ENCODE data around the gene SNRK.

SNRK gene, protein sequence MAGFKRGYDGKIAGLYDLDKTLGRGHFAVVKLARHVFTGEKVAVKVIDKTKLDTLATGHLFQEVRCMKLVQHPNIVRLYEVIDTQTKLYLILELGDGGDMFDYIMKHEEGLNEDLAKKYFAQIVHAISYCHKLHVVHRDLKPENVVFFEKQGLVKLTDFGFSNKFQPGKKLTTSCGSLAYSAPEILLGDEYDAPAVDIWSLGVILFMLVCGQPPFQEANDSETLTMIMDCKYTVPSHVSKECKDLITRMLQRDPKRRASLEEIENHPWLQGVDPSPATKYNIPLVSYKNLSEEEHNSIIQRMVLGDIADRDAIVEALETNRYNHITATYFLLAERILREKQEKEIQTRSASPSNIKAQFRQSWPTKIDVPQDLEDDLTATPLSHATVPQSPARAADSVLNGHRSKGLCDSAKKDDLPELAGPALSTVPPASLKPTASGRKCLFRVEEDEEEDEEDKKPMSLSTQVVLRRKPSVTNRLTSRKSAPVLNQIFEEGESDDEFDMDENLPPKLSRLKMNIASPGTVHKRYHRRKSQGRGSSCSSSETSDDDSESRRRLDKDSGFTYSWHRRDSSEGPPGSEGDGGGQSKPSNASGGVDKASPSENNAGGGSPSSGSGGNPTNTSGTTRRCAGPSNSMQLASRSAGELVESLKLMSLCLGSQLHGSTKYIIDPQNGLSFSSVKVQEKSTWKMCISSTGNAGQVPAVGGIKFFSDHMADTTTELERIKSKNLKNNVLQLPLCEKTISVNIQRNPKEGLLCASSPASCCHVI

GRCh38 chr3:43286115-43286840 is at the start of gene SNRK:
Gene SNRK (plus strand): TSS chr3:43286540. CDS start chr3:43303204, 16,664 bp downstream.
- H3K4me3 Mint-ChIP-seq, result peak within 1 kb of the TSS; percentile 90
- peaks cover 52% of the 10 kb centered on the region for H3K4me1 Mint-ChIP-seq
- ATAC-seq, result peak; percentile 96
- H3K9me3 Mint-ChIP-seq, result no peaks in the 10 kb centered on the region
- H3K27me3 Mint-ChIP-seq, result no peaks in the 10 kb centered on the region
- H3K36me3 Mint-ChIP-seq, result peaks cover 12% of the 10 kb centered on the region
- H3K27ac Mint-ChIP-seq, result peak within 1 kb of the TSS; percentile 69

DNA sequence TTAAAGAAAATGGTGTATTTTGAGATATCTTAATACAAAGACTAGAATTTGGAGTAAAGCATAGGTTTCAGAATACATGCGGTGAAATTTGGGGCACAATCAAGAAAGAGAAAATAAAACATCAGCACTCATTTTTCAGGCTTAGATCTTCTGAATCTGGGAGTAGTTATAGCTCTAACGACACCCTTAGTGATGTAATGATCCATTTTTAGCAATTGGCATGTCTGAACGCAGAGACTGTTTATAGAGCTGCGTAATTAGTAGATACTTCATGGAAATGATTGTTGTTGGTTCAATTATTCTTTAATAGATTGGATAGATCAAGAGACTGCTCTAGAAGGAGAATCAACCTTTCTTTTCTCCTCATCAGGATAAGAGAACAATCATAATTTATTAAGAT is 47.5 kb upstream of the SNRK start:
- peaks cover 3% of the 10 kb centered on the region for H3K9me3 Mint-ChIP-seq
- peaks cover under 1% of the 10 kb centered on the region for H3K4me1 Mint-ChIP-seq
- no peak overlapping the region for H3K27ac Mint-ChIP-seq
- H3K36me3 Mint-ChIP-seq, result no peaks in the 10 kb centered on the region
- no peak for ATAC-seq
- no peak overlapping the region for H3K4me3 Mint-ChIP-seq
- peaks cover 25% of the 10 kb centered on the region for H3K27me3 Mint-ChIP-seq

DNA sequence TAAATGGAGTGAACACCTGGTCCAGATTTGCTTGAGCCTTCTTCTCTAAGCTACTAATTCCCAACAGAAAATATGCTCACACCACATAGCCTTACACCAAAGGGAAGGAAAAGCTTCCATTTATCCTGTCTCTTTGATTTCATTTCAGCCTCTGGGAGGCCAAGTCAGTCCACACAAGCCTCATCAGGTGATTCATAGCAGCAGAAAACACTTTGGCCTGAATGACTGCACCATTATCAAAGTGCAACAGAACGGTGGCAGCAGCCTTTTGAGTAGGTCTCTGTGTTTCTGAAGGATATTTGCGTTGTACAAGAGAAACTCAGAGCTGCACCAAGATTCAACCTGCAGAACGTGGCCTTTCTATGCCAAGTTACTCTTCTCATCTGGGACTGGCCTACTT is 46.6 kb upstream of the SNRK start:
- H3K27ac Mint-ChIP-seq, result no peak overlapping the region
- H3K9me3 Mint-ChIP-seq, result peaks cover 3% of the 10 kb centered on the region
- peaks cover 5% of the 10 kb centered on the region for H3K4me1 Mint-ChIP-seq
- H3K36me3 Mint-ChIP-seq, result no peaks in the 10 kb centered on the region
- ATAC-seq, result no peak
- H3K4me3 Mint-ChIP-seq, result no peak overlapping the region
- H3K27me3 Mint-ChIP-seq, result peaks cover 25% of the 10 kb centered on the region

DNA sequence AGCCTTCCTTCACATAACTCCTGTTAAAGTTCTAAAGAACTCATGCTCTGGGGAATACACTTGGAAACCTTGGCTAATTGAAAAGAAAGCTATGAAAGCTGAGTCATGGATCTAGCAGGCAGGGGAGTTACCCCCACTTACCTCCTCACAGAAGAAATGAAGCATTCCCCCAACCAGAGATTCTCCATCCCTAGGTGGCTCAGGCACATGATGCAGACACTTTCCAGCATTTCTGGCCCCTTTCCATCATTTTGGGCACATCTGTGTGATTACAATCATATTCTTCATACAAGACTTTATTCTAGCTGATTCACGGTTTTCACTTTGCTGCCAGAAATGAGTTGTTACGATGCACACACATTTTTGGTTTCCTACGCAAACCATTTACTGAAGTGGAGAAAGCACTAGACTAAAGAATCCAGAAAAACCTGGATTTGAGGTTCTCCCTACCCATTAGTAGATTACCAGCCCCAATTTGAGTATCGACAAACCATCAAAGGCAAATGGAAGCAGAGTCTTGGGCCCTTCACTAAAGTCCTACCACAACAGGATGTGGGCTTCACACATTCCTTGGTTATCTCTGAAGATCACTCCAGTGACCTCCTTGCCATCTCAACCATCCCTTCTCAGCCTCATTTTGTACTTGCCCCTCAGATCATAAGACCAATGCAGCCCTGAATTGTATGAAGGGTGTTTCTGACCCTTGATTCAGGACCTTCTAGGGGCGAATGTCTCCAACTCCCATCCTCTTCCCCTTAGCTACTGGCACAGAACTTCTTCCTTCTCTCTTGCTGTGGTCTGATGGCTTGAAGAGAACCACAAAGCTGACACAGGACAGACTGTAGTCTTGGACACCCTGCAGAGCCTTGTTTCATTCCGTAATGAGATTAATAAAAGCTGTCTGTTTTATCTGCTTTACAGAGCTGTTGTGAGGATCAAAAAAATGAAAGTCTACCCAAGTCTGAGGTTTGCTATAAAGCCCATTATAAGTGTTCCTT is 42.5 kb upstream of the SNRK start:
- Mint-ChIP-seq H3K4me1 (peaks cover 23% of the 10 kb centered on the region), H3K4me3 (no peak overlapping the region), H3K27me3 (peaks cover 5% of the 10 kb centered on the region), H3K9me3 (peaks cover 3% of the 10 kb centered on the region), H3K27ac (no peak overlapping the region), H3K36me3 (no peaks in the 10 kb centered on the region)
- no peak for ATAC-seq

DNA sequence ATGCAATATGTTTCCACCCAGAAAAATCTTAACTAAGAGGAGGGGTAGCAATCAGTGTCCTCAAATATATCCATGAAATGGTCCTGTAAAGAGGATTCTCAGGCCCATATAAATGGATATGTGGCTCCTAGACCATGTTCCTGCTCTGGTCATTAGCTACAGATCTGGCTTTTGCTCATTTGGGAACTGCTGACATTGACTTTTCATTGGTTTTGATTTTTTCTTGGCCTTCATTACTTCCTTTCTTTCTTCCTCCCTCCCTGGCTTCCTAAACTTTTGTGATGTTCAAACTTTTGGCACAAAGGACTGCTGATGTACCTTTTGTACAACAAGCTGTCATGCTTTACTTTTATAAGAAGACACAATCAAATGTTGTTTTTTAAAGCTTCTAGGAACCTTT is 41.6 kb upstream of the SNRK start:
- Mint-ChIP-seq H3K27ac (no peak overlapping the region), H3K4me3 (no peak overlapping the region), H3K4me1 (peaks cover 23% of the 10 kb centered on the region), H3K27me3 (peaks cover 9% of the 10 kb centered on the region), H3K36me3 (no peaks in the 10 kb centered on the region), H3K9me3 (peaks cover 3% of the 10 kb centered on the region)
- no peak for ATAC-seq

DNA sequence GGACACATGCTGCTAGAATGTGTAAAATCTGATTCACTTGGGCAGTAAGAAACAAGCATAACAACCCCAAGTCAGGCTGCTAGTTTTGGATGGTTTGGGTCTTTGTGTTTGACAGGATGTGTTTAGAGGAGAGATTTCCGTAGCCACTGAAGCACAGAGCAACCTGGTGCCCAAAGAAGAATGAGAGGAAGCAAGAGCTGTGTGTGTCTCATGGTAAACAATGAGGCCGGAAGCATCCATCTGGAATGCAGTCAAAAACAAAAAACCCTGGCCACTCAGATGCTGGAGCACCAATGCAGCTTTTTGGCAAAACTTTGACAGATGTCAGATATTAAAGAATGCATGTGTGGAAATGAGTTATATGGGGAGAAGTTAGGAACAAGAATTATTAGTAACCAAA is 39.4 kb upstream of the SNRK start:
- Mint-ChIP-seq H3K4me1 (peaks cover 23% of the 10 kb centered on the region), H3K9me3 (no peaks in the 10 kb centered on the region), H3K4me3 (no peak overlapping the region), H3K36me3 (no peaks in the 10 kb centered on the region), H3K27me3 (peaks cover 9% of the 10 kb centered on the region), H3K27ac (no peak overlapping the region)
- ATAC-seq, result no peak

- Mint-ChIP-seq H3K27ac (no peak overlapping the region), H3K27me3 (peaks cover 9% of the 10 kb centered on the region), H3K36me3 (no peaks in the 10 kb centered on the region), H3K4me1 (peaks cover 23% of the 10 kb centered on the region), H3K9me3 (no peaks in the 10 kb centered on the region), H3K4me3 (no peak overlapping the region)
- ATAC-seq, result no peak
Observed at GRCh38 chr3:43247561-43248184, 38.7 kb upstream of the SNRK start.

DNA sequence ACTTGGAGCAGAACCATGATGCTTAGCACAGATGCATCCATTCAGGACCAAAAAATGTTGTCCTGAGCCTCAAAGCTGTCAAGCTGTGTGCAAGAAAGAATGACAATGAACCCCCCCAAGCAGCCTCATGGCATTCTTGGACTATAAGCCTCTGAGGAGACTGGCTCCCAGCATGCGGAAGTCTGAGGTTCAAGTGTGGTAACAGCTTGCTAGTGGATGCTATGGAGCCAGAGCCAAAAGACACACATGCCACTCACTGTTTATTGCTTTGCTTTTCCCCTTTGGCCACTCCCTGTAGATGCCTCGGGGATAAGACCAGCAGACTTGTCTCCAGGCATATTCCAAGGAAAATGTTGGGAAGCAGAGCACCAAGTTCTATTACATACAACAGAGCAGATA is 38.2 kb upstream of the SNRK start:
- Mint-ChIP-seq H3K27ac (no peak overlapping the region), H3K27me3 (peaks cover 9% of the 10 kb centered on the region), H3K4me1 (peaks cover 23% of the 10 kb centered on the region), H3K4me3 (no peak overlapping the region), H3K9me3 (no peaks in the 10 kb centered on the region), H3K36me3 (no peaks in the 10 kb centered on the region)
- no peak for ATAC-seq

GRCh38 chr3:43248973-43249372 is 37.4 kb upstream of the SNRK start:
- no peak overlapping the region for H3K27ac Mint-ChIP-seq

DNA sequence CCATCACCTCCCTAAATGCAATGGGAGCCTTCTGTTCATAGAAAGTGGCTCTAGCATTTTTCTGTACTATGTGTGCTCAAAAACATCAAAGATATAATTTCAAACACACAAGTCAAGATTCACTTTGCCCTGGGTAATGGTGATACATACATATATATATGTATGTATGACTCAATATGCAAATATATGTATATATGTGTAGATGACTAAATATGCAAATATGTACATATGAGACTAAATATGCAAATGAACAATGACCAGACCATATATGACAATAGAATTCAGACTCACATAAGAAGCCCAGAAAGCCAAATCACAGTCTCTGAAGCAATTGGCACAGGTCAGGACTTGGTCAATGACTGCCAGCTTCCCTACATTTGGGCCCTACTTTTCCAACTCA is 36.9 kb upstream of the SNRK start:
- Mint-ChIP-seq H3K4me1 (peaks cover 17% of the 10 kb centered on the region), H3K36me3 (no peaks in the 10 kb centered on the region), H3K27ac (no peak overlapping the region), H3K9me3 (no peaks in the 10 kb centered on the region), H3K27me3 (peaks cover 9% of the 10 kb centered on the region), H3K4me3 (no peak overlapping the region)
- ATAC-seq, result no peak

More at GRCh38 chr3:43248973-43249372, 37.4 kb upstream of the SNRK start:
- Mint-ChIP-seq H3K4me3 (no peak overlapping the region), H3K27me3 (peaks cover 9% of the 10 kb centered on the region), H3K36me3 (no peaks in the 10 kb centered on the region), H3K9me3 (no peaks in the 10 kb centered on the region), H3K4me1 (peaks cover 21% of the 10 kb centered on the region)
- no peak for ATAC-seq

- H3K4me3 Mint-ChIP-seq, result no peak overlapping the region
- H3K27me3 Mint-ChIP-seq, result peaks cover 9% of the 10 kb centered on the region
- no peak for ATAC-seq
- peaks cover 20% of the 10 kb centered on the region for H3K4me1 Mint-ChIP-seq
- H3K36me3 Mint-ChIP-seq, result no peaks in the 10 kb centered on the region
- H3K27ac Mint-ChIP-seq, result no peak overlapping the region
- no peaks in the 10 kb centered on the region for H3K9me3 Mint-ChIP-seq
Observed at GRCh38 chr3:43253294-43253693, 33.0 kb upstream of the SNRK start.

- Mint-ChIP-seq H3K27me3 (peaks cover 4% of the 10 kb centered on the region), H3K4me3 (no peak overlapping the region), H3K9me3 (no peaks in the 10 kb centered on the region), H3K4me1 (peaks cover 28% of the 10 kb centered on the region), H3K27ac (no peak overlapping the region), H3K36me3 (no peaks in the 10 kb centered on the region)
- ATAC-seq, result no peak
Observed at GRCh38 chr3:43254125-43254524, 32.2 kb upstream of the SNRK start.

- Mint-ChIP-seq H3K4me1 (peaks cover 31% of the 10 kb centered on the region), H3K27ac (no peak overlapping the region), H3K9me3 (no peaks in the 10 kb centered on the region), H3K4me3 (no peak overlapping the region), H3K27me3 (no peaks in the 10 kb centered on the region), H3K36me3 (no peaks in the 10 kb centered on the region)
- peak; percentile 36 for ATAC-seq
Observed at GRCh38 chr3:43255662-43256061, 30.7 kb upstream of the SNRK start.

Measured in stimulated activated memory B cell treated with anti-CD40 and anti-IgM and Interleukin-4, amounts not matched to agents 10 μg/mL and 1 μg/mL and 100 μg/mL, for 72 hours (primary cell).